GM18526 (cell line): Measurements from ENCODE around the gene MAN1C1.

Experiments used
- POLR2A ChIP-seq: IDR thresholded peaks from 3 replicates; pipeline ENCODE4 v1.6.1; 2011; ENCODE audit not compliant: insufficient read length; ENCODE audit errors: extremely low read depth

The MAN1C1 gene

DNA sequence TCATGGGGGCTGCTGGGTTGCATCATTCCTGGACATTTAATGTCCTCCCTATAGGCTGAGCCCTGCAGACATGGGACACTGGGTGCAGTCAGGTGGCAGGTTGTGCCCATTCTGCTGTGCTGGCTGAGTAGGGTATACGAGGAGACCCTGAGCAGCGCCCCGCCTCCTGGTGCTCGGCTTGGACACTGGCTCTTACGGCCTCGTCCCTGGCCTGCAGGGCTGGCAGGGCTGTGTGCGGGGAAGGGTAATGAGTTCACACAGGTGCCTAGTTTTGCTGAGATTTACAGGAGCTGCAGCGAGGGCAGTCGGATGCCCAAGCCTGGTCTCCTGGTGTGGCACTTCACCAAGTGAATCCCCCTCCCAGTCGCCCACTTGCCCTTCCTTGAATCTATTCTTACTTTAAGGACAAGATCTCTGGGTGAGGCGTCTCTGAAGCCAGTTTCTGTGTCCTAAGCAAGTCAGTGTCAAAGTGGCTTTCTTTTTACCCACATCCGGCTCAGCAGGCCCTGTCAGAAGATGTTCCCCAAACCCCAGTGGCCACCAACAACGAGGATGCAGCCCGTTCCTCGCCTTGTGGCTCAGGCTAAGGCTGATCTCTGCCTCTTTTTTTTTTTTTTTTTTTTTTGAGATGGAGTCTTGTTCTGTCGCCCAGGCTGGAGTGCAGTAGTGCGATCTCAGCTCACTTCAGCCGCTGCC, 73.2 kb downstream of the MAN1C1 start:
- no peak for TF ChIP-seq POLR2A

DNA sequence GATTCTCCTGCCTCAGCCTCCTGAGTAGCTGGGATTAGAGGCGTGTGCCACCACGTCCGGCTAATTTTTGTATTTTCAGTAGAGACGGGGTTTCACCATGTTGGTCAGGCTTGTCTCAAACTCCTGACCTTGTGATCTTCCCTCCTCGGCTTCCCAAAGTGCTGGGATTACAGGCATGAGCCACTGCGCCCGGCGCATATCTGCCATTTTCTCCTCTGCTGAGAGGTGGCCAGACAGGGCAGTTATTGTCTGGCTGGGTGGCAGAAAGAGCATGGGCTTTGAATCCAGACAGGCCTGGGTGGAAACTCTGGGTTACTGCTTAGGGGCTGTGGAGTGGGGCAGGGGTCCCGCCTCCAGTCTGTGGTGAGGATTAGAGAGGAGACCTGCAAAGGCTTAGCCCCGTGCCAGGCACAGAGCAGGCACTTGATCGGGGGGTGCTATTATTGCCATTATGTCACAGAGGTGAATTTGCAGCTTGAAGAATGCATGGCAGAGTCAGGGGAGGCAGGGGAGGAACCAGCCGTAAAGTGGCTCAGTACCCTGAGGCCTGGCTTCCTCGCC, 73.9 kb downstream of the MAN1C1 start:
- no peak for TF ChIP-seq POLR2A

DNA sequence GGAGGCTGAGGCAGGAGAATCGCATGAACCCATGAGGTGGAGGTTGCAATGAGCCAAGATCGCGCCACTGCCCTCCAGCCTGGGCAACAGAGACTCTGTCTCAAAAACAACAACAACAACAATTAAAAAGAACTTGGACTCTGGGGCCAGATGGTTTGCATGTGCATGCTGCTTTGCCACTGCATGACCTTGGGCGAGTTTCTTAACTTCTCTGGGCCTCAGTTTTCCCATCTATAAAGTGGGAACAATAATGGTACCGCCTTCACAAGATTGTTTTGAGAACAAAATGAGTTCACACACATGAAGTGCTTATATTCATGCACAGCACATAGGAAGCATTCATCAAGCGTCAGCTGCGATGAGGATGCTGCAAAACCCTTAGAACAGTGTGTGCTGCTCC, 74.6 kb downstream of the MAN1C1 start:
- no peak for TF ChIP-seq POLR2A

DNA sequence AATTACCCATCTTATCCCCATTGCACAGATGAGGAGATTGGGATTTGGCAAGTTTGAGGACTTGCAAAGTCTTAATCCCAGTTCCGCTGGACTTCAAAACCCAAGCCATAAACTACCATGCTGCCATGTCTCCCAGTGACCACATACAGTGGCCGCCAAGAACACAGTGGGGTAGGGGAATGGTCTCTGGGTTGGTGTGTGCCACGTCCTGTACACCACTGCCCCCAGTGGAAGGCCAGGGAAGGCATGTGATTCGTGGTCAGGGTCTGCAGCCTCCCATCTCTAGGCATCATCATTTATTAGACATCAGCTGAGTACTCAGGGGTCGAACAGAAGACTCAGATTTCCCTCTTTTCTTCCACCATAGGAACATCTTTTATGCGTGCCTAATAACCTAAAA, 76.0 kb downstream of the MAN1C1 start:
- no peak for TF ChIP-seq POLR2A

DNA sequence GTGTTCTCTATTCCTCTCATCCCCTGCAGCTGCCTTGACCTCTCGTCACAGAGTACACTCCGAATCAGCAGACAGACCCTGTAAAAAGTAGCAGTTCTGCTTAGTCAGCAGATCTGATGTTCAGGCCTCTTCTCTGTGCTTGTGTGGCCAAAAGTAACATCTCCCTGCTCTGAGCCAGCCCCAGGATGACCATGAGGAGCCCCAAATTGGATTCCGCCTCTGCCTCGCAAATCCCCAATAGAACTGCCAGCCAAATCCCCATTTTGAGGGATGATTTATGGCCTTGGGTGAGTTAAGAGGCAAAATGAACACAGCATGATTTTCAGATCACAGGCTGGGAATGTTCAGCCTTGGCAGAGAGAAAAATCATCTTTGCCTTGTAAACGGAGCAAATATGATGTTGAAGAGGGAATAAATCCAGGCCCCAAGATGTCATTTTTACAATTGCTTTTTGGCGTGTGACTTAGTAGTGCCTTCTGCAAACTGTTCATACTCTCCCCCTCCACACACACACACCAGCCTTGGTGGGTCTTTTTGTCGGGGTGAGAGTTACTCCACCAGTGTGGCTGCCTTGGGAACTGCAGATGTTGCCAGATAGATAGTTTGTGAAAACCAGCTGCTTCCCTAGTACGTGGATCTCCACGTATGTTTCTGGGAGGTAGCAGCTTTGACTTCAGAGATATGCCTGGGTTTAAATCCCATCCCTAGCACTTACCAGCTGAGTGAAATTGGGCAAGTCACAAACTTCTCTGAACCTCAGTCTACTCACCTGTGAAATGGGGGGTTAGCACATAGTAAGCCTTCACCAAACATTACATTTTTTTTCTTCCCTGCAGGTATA, 77.8 kb downstream of the MAN1C1 start:
- no peak for TF ChIP-seq POLR2A

DNA sequence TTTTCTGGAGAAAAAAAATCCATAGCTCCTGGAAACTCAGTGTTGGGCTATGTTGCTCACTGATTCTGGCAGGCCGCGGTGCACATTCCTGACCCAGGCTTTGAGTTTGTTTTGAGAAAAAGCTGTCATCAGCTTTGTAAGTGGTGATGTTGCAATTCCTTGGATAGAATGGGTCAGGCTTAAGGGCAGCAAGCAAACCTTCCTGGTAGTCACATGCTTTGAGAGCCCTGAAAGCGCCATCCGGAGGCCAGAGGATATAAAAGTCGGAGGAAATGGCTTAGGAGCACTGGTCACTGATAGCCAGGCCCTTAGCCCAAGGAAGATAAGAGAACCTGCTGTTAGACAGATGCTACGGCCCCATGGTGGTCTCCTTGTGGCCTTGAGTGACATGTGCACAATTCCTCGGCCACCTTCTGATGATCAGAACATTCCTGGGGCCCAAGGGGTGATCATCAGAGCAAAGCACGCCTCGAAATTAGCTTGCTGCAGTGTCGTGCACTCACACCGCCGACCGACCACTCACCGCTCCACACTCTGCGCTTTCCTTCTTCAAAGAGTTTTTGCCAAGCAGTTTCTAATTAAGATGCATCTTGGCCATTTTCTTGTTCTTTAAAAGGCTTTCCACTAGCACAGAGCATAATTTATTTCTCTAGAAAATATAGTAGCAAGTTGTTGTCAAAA, 78.6 kb downstream of the MAN1C1 start:
- TF ChIP-seq POLR2A = no peak

DNA sequence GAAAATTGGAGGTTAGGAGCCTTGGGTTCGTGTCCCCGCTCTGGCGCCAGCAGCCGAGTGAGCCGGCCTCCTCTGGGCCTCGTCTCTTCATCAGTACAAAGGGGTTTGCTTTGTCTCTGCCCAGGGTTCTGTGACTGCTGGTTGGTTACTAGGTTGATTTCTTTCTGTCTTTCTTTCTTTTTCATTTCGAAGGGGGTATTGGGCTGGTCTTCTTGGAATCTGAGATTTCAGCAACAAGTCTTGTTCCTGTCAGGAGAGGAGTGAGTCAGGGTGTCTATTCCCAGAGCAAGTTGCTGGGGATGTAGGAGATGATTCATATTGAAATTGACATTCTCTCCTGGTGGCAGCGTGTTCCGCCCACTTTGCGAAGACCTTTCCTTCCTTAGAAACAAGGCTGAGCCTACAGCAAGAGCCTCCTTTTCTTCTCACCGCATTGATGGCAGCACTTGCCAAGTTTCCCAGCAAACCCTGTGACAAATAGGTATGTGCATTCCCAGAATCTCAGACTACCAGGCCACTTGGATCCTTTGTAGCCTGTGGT, 79.2 kb downstream of the MAN1C1 start:
- TF ChIP-seq POLR2A = no peak

DNA sequence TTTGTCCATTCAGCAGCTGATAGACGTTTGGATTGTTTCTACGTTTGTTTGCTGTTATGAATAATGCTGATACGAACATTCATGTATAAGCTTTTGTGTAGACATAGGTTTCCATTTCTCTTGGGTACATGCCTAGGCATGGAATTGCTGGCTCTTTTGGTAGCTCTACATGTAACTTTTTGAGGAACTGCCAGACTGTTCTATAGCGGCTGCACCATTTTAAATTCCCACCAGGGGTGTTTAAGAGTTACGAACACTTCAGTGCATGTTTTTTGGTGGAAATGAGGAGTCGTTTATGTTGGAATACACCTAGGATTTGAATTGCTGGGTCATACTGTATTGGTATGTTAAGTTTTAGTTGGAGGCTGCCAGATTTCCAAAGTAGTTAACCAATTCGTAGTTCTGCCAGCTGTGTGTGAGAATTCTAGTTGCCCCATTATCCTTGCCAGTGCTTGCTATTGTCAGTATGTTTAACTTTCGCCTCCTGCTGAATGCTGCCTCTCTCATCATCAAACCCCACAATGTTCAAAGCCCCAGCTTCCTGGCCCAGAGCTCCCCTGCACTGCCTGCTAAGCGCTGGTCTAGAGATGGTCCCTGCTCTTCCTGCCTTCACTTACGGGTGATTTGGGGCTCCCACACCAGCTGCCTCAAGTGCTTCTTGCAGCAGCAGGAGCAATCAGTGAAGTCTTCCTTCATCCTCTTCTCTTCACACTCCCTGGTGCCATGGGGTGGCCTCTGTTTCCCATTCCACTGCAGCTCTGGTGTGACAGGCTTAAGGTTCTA, 81.0 kb downstream of the MAN1C1 start:
- TF ChIP-seq POLR2A = no peak

DNA sequence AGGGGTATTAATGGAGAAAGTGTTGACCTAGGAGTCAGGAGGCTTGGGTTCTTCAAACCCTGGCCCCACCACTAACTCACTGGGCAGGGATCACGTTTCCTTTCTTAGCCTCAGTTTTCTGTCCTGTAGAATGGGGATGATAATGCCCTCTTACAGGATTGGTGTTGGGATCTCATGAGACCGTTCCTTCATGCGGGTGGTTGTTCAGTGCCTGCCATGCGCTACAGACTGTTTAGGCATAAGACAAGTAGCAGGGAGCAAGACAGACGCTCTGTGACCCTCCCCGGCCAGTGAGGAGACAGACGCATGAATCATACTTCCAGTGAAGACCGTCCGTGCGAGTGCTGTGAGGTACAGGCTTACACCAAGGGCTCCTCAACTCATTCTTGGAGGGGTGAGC, 81.7 kb downstream of the MAN1C1 start:
- TF ChIP-seq POLR2A = no peak

DNA sequence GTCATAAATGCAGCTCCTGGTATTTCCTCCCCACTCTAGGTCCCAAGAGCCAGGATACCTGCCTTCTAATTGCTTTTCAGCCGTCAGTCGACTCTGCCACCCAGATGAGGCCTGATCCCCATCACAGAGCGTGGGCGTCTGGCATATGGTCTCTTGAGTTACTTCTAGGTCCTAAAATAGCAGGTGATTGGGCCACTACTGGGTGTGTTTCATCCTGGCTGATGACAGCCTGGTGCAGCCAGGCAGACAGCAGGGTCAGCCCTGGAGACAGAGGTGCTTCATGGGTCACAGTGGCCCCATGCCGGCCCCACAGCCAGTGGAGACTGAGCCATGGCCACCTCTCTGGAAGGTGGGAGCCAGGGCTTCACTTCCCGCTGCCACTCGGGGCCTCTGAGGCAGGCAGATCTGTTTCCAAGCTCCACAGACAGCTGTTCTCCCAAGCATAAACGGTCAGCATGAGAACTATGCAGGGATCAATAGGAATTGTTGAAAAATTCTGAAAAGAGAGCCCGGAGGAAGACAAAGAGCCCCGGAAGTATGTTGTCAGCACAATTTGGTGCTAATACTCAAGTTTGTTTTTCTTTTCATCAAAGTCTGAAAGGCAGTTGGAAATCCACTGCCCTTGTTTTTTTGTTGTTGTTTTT, 83.0 kb downstream of the MAN1C1 start:
- no peak for TF ChIP-seq POLR2A

DNA sequence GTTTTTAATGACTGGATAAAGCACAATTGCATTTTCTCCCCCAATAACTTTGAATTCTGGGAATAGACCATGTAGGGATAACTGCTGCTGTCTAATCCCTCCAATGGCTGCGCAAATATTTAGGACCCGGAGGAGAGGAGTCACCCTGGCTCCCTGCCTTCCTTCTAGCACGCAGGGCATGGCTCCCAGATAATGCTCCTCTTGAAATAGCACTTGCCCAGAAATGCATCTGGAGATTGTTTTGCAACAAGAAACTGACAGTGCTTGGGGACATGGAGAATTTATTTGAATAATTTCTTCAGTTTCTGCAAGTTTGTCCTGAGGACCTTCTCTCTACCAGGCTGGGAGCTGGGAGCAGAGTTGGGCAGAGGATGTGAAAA, 83.5 kb downstream of the MAN1C1 start:
- TF ChIP-seq POLR2A = no peak

DNA sequence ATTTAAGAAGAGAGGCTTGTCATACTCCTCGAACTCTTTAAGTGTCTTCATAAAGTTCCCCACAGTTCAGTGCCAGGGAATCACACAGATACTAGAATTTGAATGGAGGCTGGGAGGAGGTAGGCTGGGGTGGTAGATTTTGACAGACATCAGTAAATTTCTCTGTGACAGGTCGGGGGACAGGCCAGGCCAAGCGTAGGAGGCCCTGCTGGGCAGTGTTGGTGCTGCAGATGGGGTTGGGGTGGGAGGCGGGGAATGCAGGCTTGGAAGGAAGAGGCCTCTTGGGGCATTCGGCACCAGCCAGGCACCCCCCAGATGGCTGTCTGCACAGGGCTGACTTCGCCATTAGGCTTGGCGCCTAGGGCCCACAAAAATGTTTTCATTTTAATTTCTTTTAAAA, 84.0 kb downstream of the MAN1C1 start:
- no peak for TF ChIP-seq POLR2A

DNA sequence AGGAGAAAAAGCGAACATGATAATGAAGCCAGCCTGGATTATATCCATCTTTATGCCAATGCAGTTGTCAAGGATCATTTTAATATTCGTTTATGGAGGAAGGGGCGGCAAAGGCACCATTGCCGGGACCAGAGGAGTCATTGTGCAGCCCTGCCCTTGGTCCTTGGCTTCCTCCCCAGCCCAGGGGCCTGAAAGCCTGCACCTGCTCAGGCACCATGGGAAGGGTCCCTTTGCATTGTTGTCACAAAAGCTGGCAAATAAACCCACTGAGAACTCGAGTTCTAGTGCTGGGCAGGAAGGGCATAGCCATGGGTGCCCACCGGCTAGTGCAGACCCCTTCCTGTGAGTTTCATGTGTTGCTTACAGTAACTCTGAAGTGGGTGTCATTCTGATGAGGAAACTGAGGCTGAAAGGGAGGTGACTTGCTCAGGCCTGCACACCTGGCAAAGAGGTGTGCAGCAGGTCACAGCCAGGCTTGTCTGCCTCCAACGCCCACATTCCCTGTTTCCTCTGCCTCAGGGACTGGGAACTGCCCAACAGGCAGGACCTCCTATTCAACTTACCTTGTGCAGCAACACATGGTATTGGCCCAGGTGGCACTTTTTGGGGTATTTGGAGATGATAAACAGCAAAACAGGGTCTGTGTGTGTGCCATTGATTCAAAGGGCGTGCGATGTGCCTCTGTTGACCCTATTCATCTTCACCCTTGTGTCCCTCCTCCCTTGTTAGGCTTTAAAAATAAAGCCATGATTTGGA, 84.6 kb downstream of the MAN1C1 start:
- TF ChIP-seq POLR2A = no peak
